Endodermal cell (in vitro differentiated cells): ENCODE results near the gene N4BP3. TPM values are rescaled to one million over a fixed set of nuclear protein-coding genes. Genes with fewer than 3 reads are reported as not detected.
A peak's percentile ranks its signal among the peaks of the same experiment; 100 is the strongest.
"Not testable (repeated sequence)": the region's sequence is repeated elsewhere in the genome, so short reads cannot be mapped to it uniquely, and the experiment has no call there.

Experiments used
- DNase-seq: peaks from one replicate; pipeline ENCODE4 v3.0.0-alpha.2; 2017
- H3K27ac ChIP-seq: 2 replicates; pipeline ENCODE4 v1.5.1; 2013; ENCODE audit warnings: mild to moderate bottlenecking, low read depth, low read length, moderate library complexity
- H3K27me3 ChIP-seq: 2 replicates; pipeline ENCODE4 v1.6.1; 2013; ENCODE audit warnings: mild to moderate bottlenecking, low read length, moderate library complexity; ENCODE audit not compliant: insufficient read depth, control insufficient read depth, poor library complexity, severe bottlenecking
- H3K36me3 ChIP-seq: 2 replicates; pipeline ENCODE4 v1.7.0; 2013; ENCODE audit warnings: mild to moderate bottlenecking, low read length, moderate library complexity; ENCODE audit not compliant: control insufficient read depth, insufficient read depth
- H3K4me1 ChIP-seq: one replicate; pipeline ENCODE4 v1.7.0; 2013; ENCODE audit warnings: low read length; ENCODE audit not compliant: control insufficient read depth, insufficient read depth
- H3K4me3 ChIP-seq: 2 replicates; pipeline ENCODE4 v1.5.1; 2013; ENCODE audit warnings: mild to moderate bottlenecking, low read length, moderate library complexity
- H3K9ac ChIP-seq: 2 replicates; pipeline ENCODE4 v1.6.1; 2013; ENCODE audit warnings: mild to moderate bottlenecking, low read length, moderate library complexity; ENCODE audit not compliant: poor library complexity, severe bottlenecking; ENCODE audit errors: extremely low read depth
- H3K9me3 ChIP-seq: 2 replicates; pipeline ENCODE4 v1.6.1; 2013; ENCODE audit warnings: mild to moderate bottlenecking, low read length, moderate library complexity; ENCODE audit not compliant: control insufficient read depth
- H3K27ac Mint-ChIP-seq: 2 replicates; pipeline ENCODE4 v1.8.0; 2020; ENCODE audit warnings: mixed read lengths
- H3K27me3 Mint-ChIP-seq: 2 replicates; pipeline ENCODE4 v1.8.0; 2021; ENCODE audit warnings: mild to moderate bottlenecking, mixed read lengths; ENCODE audit not compliant: insufficient read depth
- H3K36me3 Mint-ChIP-seq: 2 replicates; pipeline ENCODE4 v1.8.0; 2020; ENCODE audit warnings: low read depth, mixed read lengths
- H3K4me1 Mint-ChIP-seq: 2 replicates; pipeline ENCODE4 v1.8.0; 2020; ENCODE audit warnings: mixed read lengths
- H3K4me3 Mint-ChIP-seq: 2 replicates; pipeline ENCODE4 v1.8.0; 2020; ENCODE audit warnings: mild to moderate bottlenecking, moderate library complexity, mixed read lengths
- H3K9me3 Mint-ChIP-seq: 2 replicates; pipeline ENCODE4 v1.8.0; 2020; ENCODE audit warnings: mild to moderate bottlenecking, mixed read lengths
- WGBS, 2 experiments: methylation state at CpG; one replicate each; pipeline versions ENCODE4 v1.1.5 to v1.1.7; 2013; ENCODE audit warnings: missing lambda C conversion rate in 2 of 2, mixed read lengths in 1 of 2; ENCODE audit not compliant: insufficient coverage in 1 of 2, insufficient read length in 1 of 2; 5-methylcytosine and 5-hydroxymethylcytosine counted together
- total RNA-seq, 2 donors: library from RNA; stranded (reverse); fragmentation: NEBNext Ultra II Directional in 1 of 2; extraction: Animal tissue kit (Norgen Biotek cat#: 25700) in 1 of 2; gene quantifications; 2 replicates in 1 of 2; 3 replicates in 1 of 2; pipeline ENCODE4 v1.2.1, GENCODE V29; 2021
- TF ChIP-seq, protein P1 (sequence below): fragments of 200-600 bp; sonication (generic); conservative IDR thresholded peaks from 2 replicates; pipeline ENCODE4 v1.5.0; 2021; ENCODE audit warnings: antibody characterized with exemption, mild to moderate bottlenecking

The N4BP3 gene
- total RNA-seq, 2 donors from 2014 or later: 12.7 to 15.2 TPM

- peak overlapping the region; percentile 14 for H3K4me3 Mint-ChIP-seq
- Histone ChIP-seq H3K9ac (no peak overlapping the region), H3K27me3 (no peaks in the 10 kb centered on the region), H3K9me3 (peaks cover 6% of the 10 kb centered on the region), H3K4me1 (no peaks in the 10 kb centered on the region), H3K4me3 (no peak overlapping the region), H3K27ac (no peak overlapping the region), H3K36me3 (no peaks in the 10 kb centered on the region)
- 93% methylated on average over 24 to 25 of the region's 25 CpGs for WGBS, 2 experiments
- peak; percentile 71 for DNase-seq
- H3K9me3 Mint-ChIP-seq: peaks cover under 1% of the 10 kb centered on the region
- H3K27ac Mint-ChIP-seq: no peak overlapping the region
- H3K27me3 Mint-ChIP-seq: peaks cover 17% of the 10 kb centered on the region
- TF ChIP-seq, protein P1, sequence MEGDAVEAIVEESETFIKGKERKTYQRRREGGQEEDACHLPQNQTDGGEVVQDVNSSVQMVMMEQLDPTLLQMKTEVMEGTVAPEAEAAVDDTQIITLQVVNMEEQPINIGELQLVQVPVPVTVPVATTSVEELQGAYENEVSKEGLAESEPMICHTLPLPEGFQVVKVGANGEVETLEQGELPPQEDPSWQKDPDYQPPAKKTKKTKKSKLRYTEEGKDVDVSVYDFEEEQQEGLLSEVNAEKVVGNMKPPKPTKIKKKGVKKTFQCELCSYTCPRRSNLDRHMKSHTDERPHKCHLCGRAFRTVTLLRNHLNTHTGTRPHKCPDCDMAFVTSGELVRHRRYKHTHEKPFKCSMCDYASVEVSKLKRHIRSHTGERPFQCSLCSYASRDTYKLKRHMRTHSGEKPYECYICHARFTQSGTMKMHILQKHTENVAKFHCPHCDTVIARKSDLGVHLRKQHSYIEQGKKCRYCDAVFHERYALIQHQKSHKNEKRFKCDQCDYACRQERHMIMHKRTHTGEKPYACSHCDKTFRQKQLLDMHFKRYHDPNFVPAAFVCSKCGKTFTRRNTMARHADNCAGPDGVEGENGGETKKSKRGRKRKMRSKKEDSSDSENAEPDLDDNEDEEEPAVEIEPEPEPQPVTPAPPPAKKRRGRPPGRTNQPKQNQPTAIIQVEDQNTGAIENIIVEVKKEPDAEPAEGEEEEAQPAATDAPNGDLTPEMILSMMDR: no peak
- H3K4me1 Mint-ChIP-seq: no peaks in the 10 kb centered on the region
- no peaks in the 10 kb centered on the region for H3K36me3 Mint-ChIP-seq
These were observed 27.1 kb upstream of the N4BP3 start for GRCh38 chr5:178086266-178086665.

GRCh38 chr5:178087199-178087598 lies 26.1 kb upstream of the N4BP3 start:
- not testable (repeated sequence) for H3K27me3 ChIP-seq, H3K9me3 Mint-ChIP-seq, H3K4me3 ChIP-seq, H3K4me3 Mint-ChIP-seq, H3K4me1 ChIP-seq, H3K9ac ChIP-seq, H3K27ac Mint-ChIP-seq, H3K4me1 Mint-ChIP-seq, H3K36me3 ChIP-seq, H3K9me3 ChIP-seq, H3K36me3 Mint-ChIP-seq, H3K27ac ChIP-seq, DNase-seq
- peaks cover 15% of the 10 kb centered on the region for H3K27me3 Mint-ChIP-seq
- 90 to 94% methylated on average over 3 to 5 of the region's 5 CpGs for WGBS, 2 experiments

GRCh38 chr5:178090856-178091255 lies 22.5 kb upstream of the N4BP3 start:
- Mint-ChIP-seq H3K27me3 (peaks cover 15% of the 10 kb centered on the region), H3K9me3 (peaks cover 22% of the 10 kb centered on the region), H3K36me3 (no peaks in the 10 kb centered on the region), H3K4me1 (no peaks in the 10 kb centered on the region), H3K4me3 (no peak overlapping the region), H3K27ac (no peak overlapping the region)
- Histone ChIP-seq H3K9ac (no peak overlapping the region), H3K4me3 (no peak overlapping the region), H3K27ac (no peak overlapping the region), H3K36me3 (no peaks in the 10 kb centered on the region), H3K27me3 (no peaks in the 10 kb centered on the region), H3K4me1 (no peaks in the 10 kb centered on the region), H3K9me3 (peaks cover 7% of the 10 kb centered on the region)
- 89 to 94% methylated on average over 6 of the region's 6 CpGs for WGBS, 2 experiments
- no peak for DNase-seq
- TF ChIP-seq, protein P1: no peak

DNA sequence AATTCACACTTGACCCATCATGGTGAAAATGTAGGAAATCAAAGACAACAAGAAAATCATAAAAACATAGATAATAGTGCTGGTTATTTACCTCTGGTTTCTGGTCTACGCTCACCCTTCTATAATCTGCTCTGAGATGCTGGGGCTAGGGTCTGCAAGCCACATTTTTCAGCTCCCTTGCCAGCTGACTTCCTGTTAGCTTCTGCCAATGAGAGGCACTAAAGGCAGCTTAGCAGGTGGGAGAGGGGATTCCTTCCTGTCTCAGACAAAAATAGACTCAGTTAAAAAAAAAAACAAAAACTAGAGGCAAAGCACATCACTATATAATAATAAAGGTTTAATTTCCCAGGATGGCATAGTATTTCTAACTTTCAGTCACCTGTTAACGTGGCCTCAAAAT lies 20.2 kb upstream of the N4BP3 start:
- Histone ChIP-seq H3K9me3 (peaks cover 7% of the 10 kb centered on the region), H3K9ac (no peak overlapping the region), H3K4me1 (no peaks in the 10 kb centered on the region), H3K36me3 (no peaks in the 10 kb centered on the region), H3K27ac (no peak overlapping the region), H3K4me3 (no peak overlapping the region), H3K27me3 (no peaks in the 10 kb centered on the region)
- H3K9me3 Mint-ChIP-seq: peaks cover 26% of the 10 kb centered on the region
- WGBS, 2 experiments: 71 to 90% methylated on average over 2 of the region's 2 CpGs
- no peaks in the 10 kb centered on the region for H3K4me1 Mint-ChIP-seq
- no peak for DNase-seq
- no peak overlapping the region for H3K4me3 Mint-ChIP-seq
- H3K36me3 Mint-ChIP-seq: peaks cover 2% of the 10 kb centered on the region
- no peak overlapping the region for H3K27ac Mint-ChIP-seq
- H3K27me3 Mint-ChIP-seq: peaks cover 6% of the 10 kb centered on the region
- TF ChIP-seq, protein P1: no peak
